MM.1S (cell line): ENCODE results near the gene TPSAB1.

Source experiments
- DNase-seq: peaks from one replicate; pipeline ENCODE4 v3.0.0-alpha.2; 2015
- H2AFZ ChIP-seq: fragments of 300-600 bp; sonication (generic); 2 replicates; pipeline ENCODE4 v1.6.0; 2016; ENCODE audit warnings: antibody characterized with exemption, low read length
- H3F3A ChIP-seq: fragments of 300-600 bp; sonication (generic); 2 replicates; pipeline ENCODE4 v1.6.1; 2016; ENCODE audit warnings: mild to moderate bottlenecking, antibody characterized with exemption, low read length, moderate library complexity, mixed read lengths; ENCODE audit not compliant: insufficient read depth
- H3K27ac ChIP-seq: fragments of 300-600 bp; sonication (generic); 2 replicates; pipeline ENCODE4 v1.5.1; 2016; ENCODE audit warnings: mild to moderate bottlenecking, low read length
- H3K27me3 ChIP-seq: fragments of 300-600 bp; sonication (generic); replicated peaks from 2 replicates; pipeline ENCODE4 v1.6.0; 2016; ENCODE audit warnings: low read length; ENCODE audit not compliant: insufficient read depth
- H3K36me3 ChIP-seq: fragments of 300-600 bp; sonication (generic); replicated peaks from 2 replicates; pipeline ENCODE4 v1.6.1; 2016; ENCODE audit warnings: mild to moderate bottlenecking, low read length, mixed read lengths; ENCODE audit not compliant: insufficient read depth
- H3K4me1 ChIP-seq: fragments of 300-600 bp; sonication (generic); 2 replicates; pipeline ENCODE4 v1.6.1; 2016; ENCODE audit warnings: low read length, mixed read lengths
- H3K4me2 ChIP-seq: fragments of 300-600 bp; sonication (generic); 2 replicates; pipeline ENCODE4 v1.6.0; 2016; ENCODE audit warnings: low read depth, low read length
- H3K4me3 ChIP-seq: fragments of 300-600 bp; sonication (generic); 2 replicates; pipeline ENCODE4 v1.5.1; 2016; ENCODE audit warnings: low read length, mixed read lengths
- H3K79me2 ChIP-seq: fragments of 300-600 bp; sonication (generic); 2 replicates; pipeline ENCODE4 v1.6.1; 2016; ENCODE audit warnings: mixed run types, low read length, mixed read lengths
- H3K9ac ChIP-seq: fragments of 300-600 bp; sonication (generic); 2 replicates; pipeline ENCODE4 v1.6.1; 2016; ENCODE audit warnings: low read length, mixed read lengths
- H3K9me2 ChIP-seq: fragments of 300-600 bp; sonication (generic); replicated peaks from 2 replicates; pipeline ENCODE4 v1.6.1; 2016; ENCODE audit warnings: mild to moderate bottlenecking, low read length, mixed read lengths; ENCODE audit not compliant: insufficient read depth
- H3K9me3 ChIP-seq: fragments of 300-600 bp; sonication (generic); replicated peaks from 2 replicates; pipeline ENCODE4 v1.6.1; 2016; ENCODE audit warnings: mild to moderate bottlenecking, low read length, mixed read lengths; ENCODE audit not compliant: insufficient read depth
- H4K20me1 ChIP-seq: fragments of 300-600 bp; sonication (generic); 2 replicates; pipeline ENCODE4 v1.6.1; 2016; ENCODE audit warnings: mild to moderate bottlenecking, low read length, moderate library complexity, mixed read lengths; ENCODE audit not compliant: insufficient read depth
- EZH2 ChIP-seq: fragments of 300-600 bp; sonication (generic); optimal IDR thresholded peaks from 2 replicates; pipeline ENCODE3; 2017; ENCODE audit warnings: low read depth, mild to moderate bottlenecking, antibody characterized with exemption, low read length, mixed read lengths
- EZH2phosphoT487 ChIP-seq: fragments of 300-600 bp; sonication (generic); IDR thresholded peaks from 2 replicates; pipeline ENCODE4 v1.6.1; 2018; ENCODE audit warnings: antibody characterized with exemption, low read length
- TF ChIP-seq, protein P1 (sequence below): fragments of 300-600 bp; sonication (generic); IDR thresholded peaks from 2 replicates; pipeline ENCODE4 v1.5.1; 2016; ENCODE audit warnings: antibody characterized with exemption, low read length, mixed read lengths

Gene TPSAB1

DNA sequence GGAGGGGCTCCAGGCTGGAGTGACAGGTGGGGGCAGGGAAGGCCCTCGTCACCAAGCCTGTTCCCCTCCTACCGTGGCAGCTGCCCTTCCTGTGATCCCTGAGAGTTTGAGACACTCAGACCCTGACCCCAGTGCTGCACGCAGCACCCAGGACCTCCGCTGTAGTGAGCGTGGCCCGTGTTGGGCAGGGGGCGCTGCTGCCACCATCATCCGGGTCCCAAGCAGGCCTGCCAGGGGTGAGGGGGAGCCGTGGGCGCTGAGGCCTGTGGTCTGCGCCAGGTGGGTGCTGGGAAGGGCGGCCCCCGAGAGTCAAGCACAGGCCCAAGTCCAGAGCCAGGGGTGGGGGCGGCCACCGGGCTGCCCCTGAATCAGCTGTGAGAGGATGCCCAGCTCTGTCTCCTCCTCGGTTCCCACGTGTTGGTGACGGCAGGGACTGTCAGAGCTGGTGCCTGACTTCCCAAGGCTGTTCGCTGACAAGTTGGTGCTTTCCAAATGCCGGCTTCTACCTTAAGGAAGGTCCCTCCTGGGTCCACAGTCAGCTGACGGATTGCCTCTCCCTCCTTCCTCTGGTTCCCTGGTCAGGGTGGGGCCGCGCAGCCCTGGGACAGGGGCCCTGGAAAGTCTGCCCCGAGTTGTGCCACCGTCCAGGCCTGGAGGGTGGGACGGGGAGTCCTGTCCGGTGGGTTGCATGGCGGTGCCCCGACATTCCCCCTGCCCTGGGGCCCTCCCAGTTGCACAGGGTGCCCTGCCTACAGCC lies 46.5 kb upstream of the TPSAB1 start:
- no peaks in the 10 kb centered on the region for H3K36me3 ChIP-seq
- TF ChIP-seq EZH2phosphoT487, result no peak
- TF ChIP-seq EZH2, result no peak
- TF ChIP-seq, protein P1, sequence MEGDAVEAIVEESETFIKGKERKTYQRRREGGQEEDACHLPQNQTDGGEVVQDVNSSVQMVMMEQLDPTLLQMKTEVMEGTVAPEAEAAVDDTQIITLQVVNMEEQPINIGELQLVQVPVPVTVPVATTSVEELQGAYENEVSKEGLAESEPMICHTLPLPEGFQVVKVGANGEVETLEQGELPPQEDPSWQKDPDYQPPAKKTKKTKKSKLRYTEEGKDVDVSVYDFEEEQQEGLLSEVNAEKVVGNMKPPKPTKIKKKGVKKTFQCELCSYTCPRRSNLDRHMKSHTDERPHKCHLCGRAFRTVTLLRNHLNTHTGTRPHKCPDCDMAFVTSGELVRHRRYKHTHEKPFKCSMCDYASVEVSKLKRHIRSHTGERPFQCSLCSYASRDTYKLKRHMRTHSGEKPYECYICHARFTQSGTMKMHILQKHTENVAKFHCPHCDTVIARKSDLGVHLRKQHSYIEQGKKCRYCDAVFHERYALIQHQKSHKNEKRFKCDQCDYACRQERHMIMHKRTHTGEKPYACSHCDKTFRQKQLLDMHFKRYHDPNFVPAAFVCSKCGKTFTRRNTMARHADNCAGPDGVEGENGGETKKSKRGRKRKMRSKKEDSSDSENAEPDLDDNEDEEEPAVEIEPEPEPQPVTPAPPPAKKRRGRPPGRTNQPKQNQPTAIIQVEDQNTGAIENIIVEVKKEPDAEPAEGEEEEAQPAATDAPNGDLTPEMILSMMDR, result no peak

DNA sequence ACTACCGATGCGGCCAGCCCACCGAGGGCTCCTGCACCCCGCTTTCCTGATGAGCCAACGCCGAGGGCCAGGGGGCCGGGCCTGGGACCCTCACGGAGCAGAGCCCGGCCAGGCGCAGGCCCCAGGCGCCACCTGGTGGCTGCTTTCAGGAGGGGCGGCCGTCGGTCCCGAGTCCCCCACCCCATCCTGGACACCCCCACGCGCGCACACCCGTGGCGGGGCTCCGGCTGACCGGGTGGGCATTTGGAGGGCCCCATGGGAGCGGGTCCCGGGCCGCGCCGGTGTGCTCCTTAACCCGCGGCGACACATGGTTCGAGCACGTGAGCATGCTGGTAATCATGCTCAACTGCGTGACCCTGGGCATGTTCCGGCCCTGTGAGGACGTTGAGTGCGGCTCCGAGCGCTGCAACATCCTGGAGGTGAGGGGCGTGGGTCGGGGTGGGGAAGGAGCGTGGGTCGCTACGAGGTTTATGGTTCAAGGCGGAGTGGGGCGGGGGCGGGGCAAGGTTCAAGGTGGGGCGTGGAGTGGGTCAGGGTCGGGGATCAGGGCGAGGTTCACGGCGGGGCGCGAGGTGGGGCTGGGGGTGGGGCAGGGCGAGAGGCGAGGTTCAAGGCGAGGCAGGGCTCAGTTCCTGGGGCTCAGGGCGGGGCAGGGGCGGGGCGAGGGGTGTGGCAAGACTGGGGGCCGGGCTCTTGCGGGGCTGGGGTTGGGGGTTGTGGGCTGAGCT lies 45.7 kb upstream of the TPSAB1 start:
- H3K4me3 ChIP-seq, result no peak overlapping the region
- H3K36me3 ChIP-seq, result no peaks in the 10 kb centered on the region
- no peak for TF ChIP-seq EZH2
- TF ChIP-seq, protein P1, result peak; percentile 57
- DNase-seq, result no peak
- no peak overlapping the region for H3K27ac ChIP-seq
- no peaks in the 10 kb centered on the region for H3F3A ChIP-seq
- no peak overlapping the region for H3K4me2 ChIP-seq
- no peaks in the 10 kb centered on the region for H3K79me2 ChIP-seq
- no peaks in the 10 kb centered on the region for H3K9me3 ChIP-seq
- H3K4me1 ChIP-seq, result no peaks in the 10 kb centered on the region
- no peaks in the 10 kb centered on the region for H4K20me1 ChIP-seq
- no peaks in the 10 kb centered on the region for H3K9me2 ChIP-seq
- H3K9ac ChIP-seq, result no peak overlapping the region
- H2AFZ ChIP-seq, result no peak overlapping the region
- H3K27me3 ChIP-seq, result peaks cover 53% of the 10 kb centered on the region

More for the DNA sequence above, 46.5 kb upstream of the TPSAB1 start:
- H3K4me2 ChIP-seq, result no peak overlapping the region
- H3K9me3 ChIP-seq, result no peaks in the 10 kb centered on the region
- H4K20me1 ChIP-seq, result no peaks in the 10 kb centered on the region
- no peak overlapping the region for H3K27ac ChIP-seq
- no peak overlapping the region for H3K4me3 ChIP-seq
- H2AFZ ChIP-seq, result no peak overlapping the region
- H3K79me2 ChIP-seq, result no peaks in the 10 kb centered on the region
- H3K9ac ChIP-seq, result no peak overlapping the region
- H3K4me1 ChIP-seq, result no peaks in the 10 kb centered on the region
- no peak for DNase-seq
- no peaks in the 10 kb centered on the region for H3F3A ChIP-seq
- H3K27me3 ChIP-seq, result peaks cover 53% of the 10 kb centered on the region
- no peaks in the 10 kb centered on the region for H3K9me2 ChIP-seq

DNA sequence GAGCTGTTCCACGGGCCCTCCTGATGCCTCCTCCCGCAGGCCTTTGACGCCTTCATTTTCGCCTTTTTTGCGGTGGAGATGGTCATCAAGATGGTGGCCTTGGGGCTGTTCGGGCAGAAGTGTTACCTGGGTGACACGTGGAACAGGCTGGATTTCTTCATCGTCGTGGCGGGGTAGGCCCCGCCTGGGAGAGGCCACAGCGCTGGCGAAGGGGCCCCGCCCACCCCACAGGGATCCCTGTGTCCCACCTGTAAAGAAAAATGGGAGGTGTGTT lies 45.2 kb upstream of the TPSAB1 start:
- no peak overlapping the region for H3K4me2 ChIP-seq
- DNase-seq, result no peak
- H3K4me1 ChIP-seq, result no peaks in the 10 kb centered on the region
- H3K79me2 ChIP-seq, result no peaks in the 10 kb centered on the region
- no peak overlapping the region for H3K4me3 ChIP-seq
- H3K36me3 ChIP-seq, result no peaks in the 10 kb centered on the region
- H3K27ac ChIP-seq, result no peak overlapping the region
- no peaks in the 10 kb centered on the region for H4K20me1 ChIP-seq
- H2AFZ ChIP-seq, result no peak overlapping the region
- TF ChIP-seq EZH2phosphoT487 (no peak), EZH2 (no peak)
- TF ChIP-seq, protein P1, result no peak
- H3K27me3 ChIP-seq, result peaks cover 58% of the 10 kb centered on the region
- no peak overlapping the region for H3K9ac ChIP-seq
- no peaks in the 10 kb centered on the region for H3K9me3 ChIP-seq
- H3K9me2 ChIP-seq, result no peaks in the 10 kb centered on the region
- H3F3A ChIP-seq, result no peaks in the 10 kb centered on the region
